Measurements from ENCODE around the gene CCDC89.

Gene CCDC89

GRCh38 chr11:85685820-85686459 lies at the start of gene CCDC89:
Gene CCDC89 (minus strand): TSS chr11:85686195. CDS start chr11:85686130, 65 bp downstream.
- no peak for DNase-seq

GRCh38 chr11:85732965-85733364 lies 47.0 kb upstream of the CCDC89 start:
- DNase-seq = no peak

GRCh38 chr11:85726381-85726780 lies 40.4 kb upstream of the CCDC89 start:
- no peak for DNase-seq

GRCh38 chr11:85725510-85726258 lies 39.7 kb upstream of the CCDC89 start:
- DNase-seq = no peak

GRCh38 chr11:85724748-85725465 lies 38.9 kb upstream of the CCDC89 start:
- no peak for DNase-seq

GRCh38 chr11:85723088-85723487 lies 37.1 kb upstream of the CCDC89 start:
- no peak for DNase-seq

- DNase-seq = no peak
Observed at GRCh38 chr11:85721191-85721590, 35.2 kb upstream of the CCDC89 start.

GRCh38 chr11:85718991-85719807 lies 33.2 kb upstream of the CCDC89 start:
- no peak for DNase-seq

- no peak for DNase-seq
Observed at GRCh38 chr11:85718126-85718943, 32.3 kb upstream of the CCDC89 start.

- DNase-seq = no peak
Observed at GRCh38 chr11:85717429-85717828, 31.4 kb upstream of the CCDC89 start.

- DNase-seq = no peak
Observed at GRCh38 chr11:85712953-85713352, 27.0 kb upstream of the CCDC89 start.

- DNase-seq = no peak
Observed at GRCh38 chr11:85710917-85711316, 24.9 kb upstream of the CCDC89 start.

GRCh38 chr11:85709941-85710702 lies 24.1 kb upstream of the CCDC89 start:
- no peak for DNase-seq

- DNase-seq = no peak
Observed at GRCh38 chr11:85705800-85706199, 19.8 kb upstream of the CCDC89 start.

- DNase-seq = no peak
Observed at GRCh38 chr11:85704967-85705366, 19.0 kb upstream of the CCDC89 start.

GRCh38 chr11:85699957-85700741 lies 14.2 kb upstream of the CCDC89 start:
- peak; percentile 22 for DNase-seq

- no peak for DNase-seq
Observed at GRCh38 chr11:85698195-85698594, 12.2 kb upstream of the CCDC89 start.

- DNase-seq = no peak
Observed at GRCh38 chr11:85697747-85698146, 11.8 kb upstream of the CCDC89 start.

- DNase-seq = no peak
Observed at GRCh38 chr11:85695546-85695945, 9.6 kb upstream of the CCDC89 start.

GRCh38 chr11:85694385-85694980 lies 8.5 kb upstream of the CCDC89 start:
- peak; percentile 39 for DNase-seq

Data from activated CD4-positive, alpha-beta T cell treated with anti-CD3 and anti-CD28 coated beads, Interleukin-2, amount 50 U/mL, for 16 hours (primary cell).